ENCODE results near the gene CPNE5. TPM values are rescaled to one million over a fixed set of nuclear protein-coding genes. Genes with fewer than 3 reads are reported as not detected.
A peak's percentile ranks its signal among the peaks of the same experiment; 100 is the strongest.

CPNE5 gene
- total RNA-seq, 1 donor from 2014 or later: 0.24 TPM

GRCh38 chr6:36745836-36746235 lies 93.4 kb downstream of the CPNE5 start:
- H3K9me3 Mint-ChIP-seq (ENCODE audit: low read depth): peaks cover 6% of the 10 kb centered on the region
- no peak for DNase-seq (ENCODE audit: low spot score, unreplicated experiment)
- no peak overlapping the region for H3K27ac Mint-ChIP-seq
- no peaks in the 10 kb centered on the region for H3K36me3 Mint-ChIP-seq (ENCODE audit: insufficient read depth)
- no peak for TF ChIP-seq CTCF (IDR thresholded peaks at IDR 0.05; ENCODE audit: unreplicated experiment)
- peaks cover 10% of the 10 kb centered on the region for H3K27me3 Mint-ChIP-seq
- peaks cover 10% of the 10 kb centered on the region for H3K4me1 Mint-ChIP-seq (ENCODE audit: low read depth)
- no peak overlapping the region for H3K4me3 Mint-ChIP-seq (ENCODE audit: low read depth)

GRCh38 chr6:36745283-36745682 lies 94.0 kb downstream of the CPNE5 start:
- DNase-seq (ENCODE audit: low spot score, unreplicated experiment): no peak
- Mint-ChIP-seq H3K27me3 (peaks cover 14% of the 10 kb centered on the region), H3K36me3 (ENCODE audit: insufficient read depth) (no peaks in the 10 kb centered on the region), H3K9me3 (ENCODE audit: low read depth) (peaks cover 6% of the 10 kb centered on the region), H3K4me3 (ENCODE audit: low read depth) (no peak overlapping the region), H3K4me1 (ENCODE audit: low read depth) (peaks cover 10% of the 10 kb centered on the region), H3K27ac (no peak overlapping the region)
- TF ChIP-seq CTCF (IDR thresholded peaks at IDR 0.05; ENCODE audit: unreplicated experiment): no peak

- no peak for TF ChIP-seq CTCF (IDR thresholded peaks at IDR 0.05; ENCODE audit: unreplicated experiment)
- H3K4me3 Mint-ChIP-seq (ENCODE audit: low read depth): no peak overlapping the region
- no peak for DNase-seq (ENCODE audit: low spot score, unreplicated experiment)
- H3K4me1 Mint-ChIP-seq (ENCODE audit: low read depth): peaks cover 10% of the 10 kb centered on the region
- H3K9me3 Mint-ChIP-seq (ENCODE audit: low read depth): peaks cover 4% of the 10 kb centered on the region
- H3K27ac Mint-ChIP-seq: no peak overlapping the region
- H3K36me3 Mint-ChIP-seq (ENCODE audit: insufficient read depth): no peaks in the 10 kb centered on the region
- peaks cover 17% of the 10 kb centered on the region for H3K27me3 Mint-ChIP-seq
These were observed 95.0 kb downstream of the CPNE5 start for GRCh38 chr6:36744304-36744673.

GRCh38 chr6:36743538-36744303 lies 95.5 kb downstream of the CPNE5 start:
- Mint-ChIP-seq H3K36me3 (ENCODE audit: insufficient read depth) (no peaks in the 10 kb centered on the region), H3K27ac (no peak overlapping the region), H3K4me3 (ENCODE audit: low read depth) (no peak overlapping the region)

GRCh38 chr6:36743032-36743431 lies 96.2 kb downstream of the CPNE5 start:
- Mint-ChIP-seq H3K27me3 (peaks cover 17% of the 10 kb centered on the region), H3K4me1 (ENCODE audit: low read depth) (peaks cover 10% of the 10 kb centered on the region), H3K36me3 (ENCODE audit: insufficient read depth) (no peaks in the 10 kb centered on the region), H3K9me3 (ENCODE audit: low read depth) (no peaks in the 10 kb centered on the region), H3K4me3 (ENCODE audit: low read depth) (no peak overlapping the region), H3K27ac (peak overlapping the region; percentile 21)
- no peak for DNase-seq (ENCODE audit: low spot score, unreplicated experiment)
- TF ChIP-seq CTCF (IDR thresholded peaks at IDR 0.05; ENCODE audit: unreplicated experiment): no peak

More at GRCh38 chr6:36743538-36744303, 95.5 kb downstream of the CPNE5 start:
- Mint-ChIP-seq H3K4me1 (ENCODE audit: low read depth) (peaks cover 10% of the 10 kb centered on the region), H3K27me3 (peaks cover 17% of the 10 kb centered on the region), H3K9me3 (ENCODE audit: low read depth) (peaks cover 3% of the 10 kb centered on the region)
- DNase-seq (ENCODE audit: low spot score, unreplicated experiment): no peak
- no peak for TF ChIP-seq CTCF (IDR thresholded peaks at IDR 0.05; ENCODE audit: unreplicated experiment)
